GM21447 (cell line): ENCODE measurements around the gene PLEKHA8.
A peak's percentile ranks its signal among the peaks of the same experiment; 100 is the strongest.
"Not testable (repeated sequence)": the region's sequence is repeated elsewhere in the genome, so short reads cannot be mapped to it uniquely, and the experiment has no call there.

Experiments
- ATAC-seq: cut with Tn5 transposase; IDR thresholded peaks from one replicate; pipeline ENCODE4 v1.9.1; 2021; ENCODE audit not compliant: unreplicated experiment

PLEKHA8 gene

GRCh38 chr7:30098599-30098998 lies 70.4 kb downstream of the PLEKHA8 start:
- not testable (repeated sequence) for ATAC-seq

GRCh38 chr7:30102281-30102680 lies 74.1 kb downstream of the PLEKHA8 start:
- ATAC-seq = no peak

- no peak for ATAC-seq
These were observed 75.9 kb downstream of the PLEKHA8 start for GRCh38 chr7:30104157-30104556.

GRCh38 chr7:30112103-30112713 lies 84.0 kb downstream of the PLEKHA8 start:
- ATAC-seq = no peak

GRCh38 chr7:30113144-30113543 lies 84.9 kb downstream of the PLEKHA8 start:
- ATAC-seq = no peak

GRCh38 chr7:30114536-30115238 lies 86.5 kb downstream of the PLEKHA8 start:
- no peak for ATAC-seq

GRCh38 chr7:30115709-30116297 lies 87.6 kb downstream of the PLEKHA8 start:
- no peak for ATAC-seq

- ATAC-seq = no peak
These were observed 88.6 kb downstream of the PLEKHA8 start for GRCh38 chr7:30116771-30117170.

- no peak for ATAC-seq
These were observed 89.7 kb downstream of the PLEKHA8 start for GRCh38 chr7:30117896-30118295.

GRCh38 chr7:30119890-30120577 lies 91.8 kb downstream of the PLEKHA8 start:
- no peak for ATAC-seq

- no peak for ATAC-seq
These were observed 105.8 kb downstream of the PLEKHA8 start for GRCh38 chr7:30133736-30134610.

GRCh38 chr7:30134611-30135300 lies 106.5 kb downstream of the PLEKHA8 start, which contains the start of gene MTURN:
TSS of gene MTURN (plus strand) at chr7:30134986. CDS start at chr7:30135137, 151 bp downstream.
- ATAC-seq = peak; percentile 83

GRCh38 chr7:30135301-30136116 lies 107.3 kb downstream of the PLEKHA8 start:
- ATAC-seq = peak; percentile 26

GRCh38 chr7:30136117-30136731 lies 108.0 kb downstream of the PLEKHA8 start:
- ATAC-seq = no peak

GRCh38 chr7:30136743-30137485 lies 108.7 kb downstream of the PLEKHA8 start:
- ATAC-seq = no peak

- ATAC-seq = no peak
These were observed 111.7 kb downstream of the PLEKHA8 start for GRCh38 chr7:30139836-30140384.

GRCh38 chr7:30140456-30140855 lies 112.2 kb downstream of the PLEKHA8 start:
- ATAC-seq = no peak

- ATAC-seq = no peak
These were observed 114.5 kb downstream of the PLEKHA8 start for GRCh38 chr7:30142710-30143109.
